ENCODE data around the gene TMEM18.
A peak's percentile ranks its signal among the peaks of the same experiment; 100 is the strongest.

TMEM18 gene

GRCh38 chr2:677056-677958 lies at the start of gene TMEM18:
TSS of gene TMEM18 (minus strand) at chr2:677406. CDS start at chr2:677345, 61 bp downstream.
- peak; percentile 25 for TF ChIP-seq CTCF (IDR thresholded peaks at IDR 0.05; ENCODE audit: low read depth, low read length)
- DNase-seq (ENCODE audit: low read depth in 2 of 2) = peak; percentile 99

GRCh38 chr2:726169-726568 lies 49.0 kb upstream of the TMEM18 start:
- DNase-seq (ENCODE audit: low read depth in 2 of 2) = no peak
- no peak for TF ChIP-seq CTCF (IDR thresholded peaks at IDR 0.05; ENCODE audit: low read depth, low read length)
- H3K4me3 ChIP-seq (replicated peaks in 1 of 2; ENCODE audit: low read depth in 2 of 2, low read length in 2 of 2) = no peak overlapping the region

More at GRCh38 chr2:677056-677958, at the start of gene TMEM18:
- H3K4me3 ChIP-seq (replicated peaks in 1 of 2; ENCODE audit: low read depth in 2 of 2, low read length in 2 of 2) = peak within 1 kb of the TSS; percentile 94 to 97

- H3K4me3 ChIP-seq (replicated peaks in 1 of 2; ENCODE audit: low read depth in 2 of 2, low read length in 2 of 2) = no peak overlapping the region
- DNase-seq (ENCODE audit: low read depth in 2 of 2) = no peak
- no peak for TF ChIP-seq CTCF (IDR thresholded peaks at IDR 0.05; ENCODE audit: low read depth, low read length)
Measured at GRCh38 chr2:725468-725867, 48.3 kb upstream of the TMEM18 start.

GRCh38 chr2:723761-724160 lies 46.6 kb upstream of the TMEM18 start:
- no peak for DNase-seq (ENCODE audit: low read depth in 2 of 2)
- TF ChIP-seq CTCF (IDR thresholded peaks at IDR 0.05; ENCODE audit: low read depth, low read length) = no peak
- H3K4me3 ChIP-seq (replicated peaks in 1 of 2; ENCODE audit: low read depth in 2 of 2, low read length in 2 of 2) = no peak overlapping the region

- no peak overlapping the region for H3K4me3 ChIP-seq (replicated peaks in 1 of 2; ENCODE audit: low read depth in 2 of 2, low read length in 2 of 2)
- TF ChIP-seq CTCF (IDR thresholded peaks at IDR 0.05; ENCODE audit: low read depth, low read length) = no peak
- no peak for DNase-seq (ENCODE audit: low read depth in 2 of 2)
Measured at GRCh38 chr2:720842-721241, 43.6 kb upstream of the TMEM18 start.

- no peak for TF ChIP-seq CTCF (IDR thresholded peaks at IDR 0.05; ENCODE audit: low read depth, low read length)
- DNase-seq (ENCODE audit: low read depth in 2 of 2) = no peak
- no peak overlapping the region for H3K4me3 ChIP-seq (replicated peaks in 1 of 2; ENCODE audit: low read depth in 2 of 2, low read length in 2 of 2)
Measured at GRCh38 chr2:719734-720133, 42.5 kb upstream of the TMEM18 start.
